ENCODE measurements around the gene TBX4.

TBX4 gene

DNA sequence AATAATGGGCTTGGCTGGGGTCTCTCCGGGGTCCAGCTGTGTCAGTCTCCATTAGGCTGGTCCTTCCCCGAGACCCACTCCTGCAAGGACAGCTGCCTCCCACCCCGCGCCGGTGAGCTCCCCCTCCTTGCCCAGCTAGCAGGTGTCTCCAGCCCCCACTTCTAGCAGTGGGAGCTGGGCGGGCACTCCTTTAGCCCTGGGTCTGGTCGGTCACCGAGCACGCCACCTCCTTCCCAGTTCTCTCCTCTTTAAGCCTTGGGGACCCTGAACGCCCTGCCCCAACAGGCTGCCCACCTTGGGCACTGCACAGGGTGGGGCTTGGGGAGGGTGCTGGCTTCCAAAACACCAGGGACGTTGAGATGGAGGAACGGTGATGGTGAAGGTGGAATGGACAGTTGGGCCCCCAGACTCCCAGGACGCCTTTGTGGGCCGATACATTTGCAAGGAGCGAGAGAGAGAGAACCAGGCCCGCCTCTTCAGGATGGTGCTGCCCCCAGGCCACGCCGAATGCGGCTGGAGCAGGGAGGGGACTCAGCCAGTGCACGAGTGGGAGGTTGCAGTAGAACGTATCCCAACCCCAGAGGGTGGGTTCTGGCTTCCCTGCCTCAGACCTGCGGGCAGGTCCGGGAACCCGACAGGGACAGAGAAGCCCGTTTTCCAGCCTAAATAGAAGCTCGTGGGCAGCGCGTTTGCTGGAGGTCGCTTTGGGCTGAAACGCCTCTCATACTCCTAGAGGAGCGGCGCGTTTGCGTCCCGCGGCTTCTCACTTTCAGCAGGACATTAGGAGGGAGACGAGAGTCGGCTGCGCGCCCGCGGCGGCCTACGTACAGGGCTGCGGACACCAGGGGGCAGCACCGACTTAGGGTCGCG lies 41.8 kb upstream of the TBX4 start:
- H3K4me3 ChIP-seq (ENCODE audit: low read length): no peak overlapping the region
- no peak for DNase-seq (ENCODE audit: low read depth)
- TF ChIP-seq, protein P1, sequence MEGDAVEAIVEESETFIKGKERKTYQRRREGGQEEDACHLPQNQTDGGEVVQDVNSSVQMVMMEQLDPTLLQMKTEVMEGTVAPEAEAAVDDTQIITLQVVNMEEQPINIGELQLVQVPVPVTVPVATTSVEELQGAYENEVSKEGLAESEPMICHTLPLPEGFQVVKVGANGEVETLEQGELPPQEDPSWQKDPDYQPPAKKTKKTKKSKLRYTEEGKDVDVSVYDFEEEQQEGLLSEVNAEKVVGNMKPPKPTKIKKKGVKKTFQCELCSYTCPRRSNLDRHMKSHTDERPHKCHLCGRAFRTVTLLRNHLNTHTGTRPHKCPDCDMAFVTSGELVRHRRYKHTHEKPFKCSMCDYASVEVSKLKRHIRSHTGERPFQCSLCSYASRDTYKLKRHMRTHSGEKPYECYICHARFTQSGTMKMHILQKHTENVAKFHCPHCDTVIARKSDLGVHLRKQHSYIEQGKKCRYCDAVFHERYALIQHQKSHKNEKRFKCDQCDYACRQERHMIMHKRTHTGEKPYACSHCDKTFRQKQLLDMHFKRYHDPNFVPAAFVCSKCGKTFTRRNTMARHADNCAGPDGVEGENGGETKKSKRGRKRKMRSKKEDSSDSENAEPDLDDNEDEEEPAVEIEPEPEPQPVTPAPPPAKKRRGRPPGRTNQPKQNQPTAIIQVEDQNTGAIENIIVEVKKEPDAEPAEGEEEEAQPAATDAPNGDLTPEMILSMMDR (conservative IDR thresholded peaks at IDR 0.05; ENCODE audit: low read depth, low read length): peak; percentile 63

DNA sequence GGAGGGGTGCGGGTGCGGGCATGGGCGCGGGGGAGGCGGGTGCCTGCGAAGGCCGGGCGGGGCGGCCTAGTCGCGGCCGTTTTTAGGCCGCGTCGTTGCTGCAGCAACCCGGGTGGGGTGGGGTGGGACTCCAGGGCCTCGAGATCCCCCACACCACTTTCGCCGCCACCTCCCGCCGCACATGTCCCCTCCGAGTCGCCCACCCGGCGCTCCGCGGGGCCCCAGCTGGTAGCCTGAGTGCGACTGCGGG lies 41.3 kb upstream of the TBX4 start:
- H3K4me3 ChIP-seq (ENCODE audit: low read length): peak overlapping the region; percentile 52
- DNase-seq (ENCODE audit: low read depth): no peak
- TF ChIP-seq, protein P1 (conservative IDR thresholded peaks at IDR 0.05; ENCODE audit: low read depth, low read length): no peak

DNA sequence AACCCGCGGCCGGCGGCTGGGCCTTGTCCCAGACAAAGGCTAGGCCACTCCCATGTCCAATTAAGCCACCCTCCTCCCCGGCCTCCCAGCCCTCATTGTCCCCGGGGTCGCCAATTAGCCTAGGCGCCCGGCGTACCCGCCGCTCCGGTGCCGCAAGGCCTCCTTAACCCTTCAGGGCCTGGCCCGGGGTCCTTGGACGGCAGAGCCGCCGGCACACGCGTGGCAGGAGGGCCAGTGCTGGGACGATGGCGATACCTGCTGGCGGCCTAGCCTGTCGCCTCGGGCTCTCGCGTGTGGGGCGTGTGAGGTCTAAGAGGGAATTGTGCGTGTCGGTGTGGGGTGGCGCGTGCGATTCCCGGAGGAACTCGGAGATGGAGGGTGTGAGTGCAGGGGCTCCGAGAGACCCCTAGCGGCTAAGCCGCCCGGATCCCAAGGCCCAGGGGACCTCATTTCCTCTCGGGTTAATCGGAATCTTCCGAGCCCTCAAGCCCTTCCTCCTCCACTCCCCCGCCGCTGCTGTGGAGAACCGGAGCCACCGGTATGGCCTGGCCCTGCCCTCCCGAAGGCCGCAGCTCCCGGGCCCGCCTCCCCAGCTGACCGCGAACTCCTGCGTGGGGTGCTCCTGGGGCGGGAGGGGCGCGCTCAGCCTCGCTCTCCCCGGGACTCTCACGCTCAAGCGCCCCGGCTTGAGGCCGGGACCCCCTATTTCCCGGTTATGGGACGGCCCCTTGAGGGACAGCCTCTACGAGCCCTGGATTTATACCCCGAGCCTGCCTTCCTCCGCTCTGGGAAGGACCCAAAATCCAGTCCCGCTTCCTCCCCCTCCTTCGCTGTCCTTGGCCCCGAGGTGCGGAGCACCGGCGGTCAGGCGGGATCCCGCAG lies 40.7 kb upstream of the TBX4 start:
- peak overlapping the region; percentile 52 for H3K4me3 ChIP-seq (ENCODE audit: low read length)
- no peak for DNase-seq (ENCODE audit: low read depth)

DNA sequence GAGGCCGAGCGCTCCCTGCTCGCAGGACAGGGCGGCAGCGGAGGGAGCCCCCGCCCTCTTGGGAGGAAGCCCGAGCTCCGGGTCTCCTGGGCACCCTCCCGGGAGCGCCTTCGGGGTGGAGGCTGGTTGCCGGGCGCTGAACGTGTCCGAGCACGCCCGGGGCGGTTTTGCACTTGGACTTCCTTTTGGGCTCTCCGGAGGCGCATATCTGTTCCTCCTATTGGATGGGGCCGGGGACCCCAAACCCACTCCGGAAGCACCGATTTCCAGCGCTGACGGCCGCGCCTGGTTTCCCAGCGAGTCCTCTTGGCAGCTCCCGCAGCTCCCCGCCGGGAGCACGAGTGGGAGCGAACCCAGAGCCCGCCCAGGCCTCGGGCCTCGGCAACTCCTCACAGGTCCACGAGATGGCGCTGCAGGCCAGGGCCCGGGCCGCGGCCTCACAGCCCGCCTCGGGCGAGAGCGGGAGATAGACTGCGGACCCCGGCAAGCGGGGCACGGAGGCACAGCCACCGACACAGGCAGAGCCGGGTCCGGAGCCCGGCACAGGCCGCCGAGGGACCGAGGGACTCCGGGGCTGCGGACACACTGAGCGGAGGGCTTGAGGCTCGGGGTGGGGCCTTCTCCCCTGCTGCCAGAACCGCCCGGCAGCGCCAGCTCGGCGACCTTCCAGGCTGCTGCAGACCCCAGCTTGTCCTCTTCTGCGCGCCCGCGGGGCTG lies 39.9 kb upstream of the TBX4 start:
- no peak for DNase-seq (ENCODE audit: low read depth)
- H3K4me3 ChIP-seq (ENCODE audit: low read length): peak overlapping the region; percentile 52
- TF ChIP-seq, protein P1 (conservative IDR thresholded peaks at IDR 0.05; ENCODE audit: low read depth, low read length): peak; percentile 92

More for the DNA sequence above, 40.7 kb upstream of the TBX4 start:
- TF ChIP-seq, protein P1 (conservative IDR thresholded peaks at IDR 0.05; ENCODE audit: low read depth, low read length): peak; percentile 28

DNA sequence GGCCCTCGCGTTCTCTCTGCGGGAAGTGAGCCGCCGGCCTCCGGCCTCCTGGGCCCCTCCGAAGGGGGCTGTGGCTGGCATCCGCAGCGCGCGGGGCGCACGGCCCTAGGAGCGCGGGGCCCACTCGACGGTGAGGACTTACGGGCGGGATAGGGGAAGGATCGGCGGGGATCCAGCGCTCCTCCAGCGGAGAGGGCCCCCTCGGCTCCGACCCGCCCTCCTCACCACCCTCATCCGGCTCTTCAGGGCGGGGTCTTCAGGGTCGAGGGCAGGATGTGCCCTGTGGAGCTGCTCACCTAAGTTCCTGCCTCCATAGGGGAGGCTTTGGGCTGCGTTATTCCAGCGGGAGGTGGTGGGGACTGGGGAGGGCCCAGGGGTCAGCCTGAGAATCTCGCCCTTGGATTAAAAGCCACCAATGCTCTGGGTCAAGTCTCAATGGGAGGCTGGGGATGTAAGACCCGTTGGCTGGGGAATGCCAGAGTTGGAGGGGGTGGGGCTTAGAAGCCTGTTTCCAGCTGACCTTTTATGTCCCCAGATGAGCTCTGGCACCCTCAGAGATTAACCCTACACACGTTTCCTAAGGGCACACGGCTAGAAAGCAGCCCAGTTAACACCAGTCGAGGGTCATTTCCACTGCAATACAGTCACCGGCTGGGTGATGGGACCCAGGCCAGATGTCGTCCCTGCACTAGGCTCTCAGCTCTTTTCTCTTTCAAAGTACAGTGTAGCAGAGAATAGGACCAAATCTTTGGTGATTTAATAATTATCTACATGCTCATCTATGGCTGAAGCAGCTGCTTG lies 39.2 kb upstream of the TBX4 start:
- TF ChIP-seq, protein P1 (conservative IDR thresholded peaks at IDR 0.05; ENCODE audit: low read depth, low read length): no peak
- H3K4me3 ChIP-seq (ENCODE audit: low read length): peak overlapping the region; percentile 52
- DNase-seq (ENCODE audit: low read depth): no peak

DNA sequence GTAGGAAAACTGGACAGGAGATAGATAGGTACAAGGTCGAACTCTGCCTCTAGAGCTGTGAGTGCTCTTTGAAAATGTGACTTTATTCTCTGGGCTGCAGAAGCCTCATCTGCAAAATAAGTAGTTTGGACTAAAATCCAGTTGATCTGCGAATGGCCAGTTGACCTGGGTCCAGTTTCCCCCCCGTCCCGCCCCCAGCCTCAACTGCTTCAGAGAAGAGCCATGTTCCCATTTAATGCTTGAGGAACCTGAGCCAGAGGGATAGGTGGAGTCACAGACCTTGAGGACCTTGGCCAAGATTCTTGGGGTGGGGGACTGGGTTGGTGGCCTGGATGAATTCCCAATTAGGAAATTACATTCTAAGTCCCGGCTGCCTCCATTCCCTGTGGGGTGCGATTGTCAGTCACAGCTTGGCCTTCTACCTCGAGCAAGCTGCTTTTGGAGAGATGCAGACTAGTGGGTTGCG lies 38.5 kb upstream of the TBX4 start:
- TF ChIP-seq, protein P1 (conservative IDR thresholded peaks at IDR 0.05; ENCODE audit: low read depth, low read length): no peak
- no peak overlapping the region for H3K4me3 ChIP-seq (ENCODE audit: low read length)
- DNase-seq (ENCODE audit: low read depth): no peak

Measured in retinal pigment epithelial cell (primary cell).